HG02798 (cell line): Measurements from ENCODE around the gene SLIT3.

Experiments used
- ATAC-seq: cut with Tn5 transposase; IDR thresholded peaks from one replicate; pipeline ENCODE4 v1.9.1; 2021; ENCODE audit warnings: mild to moderate bottlenecking; ENCODE audit not compliant: unreplicated experiment, poor library complexity

The SLIT3 gene

GRCh38 chr5:168858371-168858770 is 442.6 kb downstream of the SLIT3 start:
- no peak for ATAC-seq

- ATAC-seq, result no peak
Measured at GRCh38 chr5:168853972-168854371, 447.0 kb downstream of the SLIT3 start.

DNA sequence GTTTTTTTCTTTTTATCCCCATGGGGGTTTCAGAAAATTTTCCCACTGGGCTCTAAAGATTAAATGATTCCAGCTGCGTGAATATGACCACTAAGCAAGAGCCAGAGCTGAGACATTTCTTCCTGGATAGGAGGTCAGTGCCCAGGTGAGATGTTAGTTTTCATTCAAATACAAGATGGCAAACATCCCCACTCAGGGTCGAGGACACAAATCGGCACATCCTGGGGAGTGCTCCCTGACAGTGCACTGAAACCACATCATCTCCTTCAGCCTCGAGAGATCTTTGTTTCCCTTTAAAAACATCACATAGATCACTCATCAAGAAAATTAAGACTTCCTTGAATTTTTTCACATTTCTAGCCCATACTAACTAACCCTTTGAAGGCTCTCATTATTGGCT is 448.6 kb downstream of the SLIT3 start:
- ATAC-seq, result no peak

GRCh38 chr5:168851902-168852321 is 449.0 kb downstream of the SLIT3 start:
- ATAC-seq, result peak; percentile 59

DNA sequence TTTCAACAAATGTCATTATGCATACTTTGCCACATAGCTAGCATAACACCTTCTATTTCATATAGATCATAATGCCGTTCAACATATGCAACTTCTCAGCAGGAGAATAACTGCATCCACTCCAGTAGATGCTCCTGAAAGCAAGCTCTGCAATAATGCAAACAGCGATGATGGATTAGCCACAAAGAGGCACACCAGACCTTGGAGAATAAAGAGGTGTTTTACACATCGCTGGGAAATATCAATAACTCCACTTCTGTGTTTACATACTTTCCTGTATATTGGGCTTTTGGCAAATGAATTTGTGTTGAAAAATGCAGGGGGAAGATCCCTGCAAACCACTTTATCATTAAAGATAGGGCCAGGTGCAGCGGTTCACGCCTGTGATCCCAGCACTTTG is 450.3 kb downstream of the SLIT3 start:
- ATAC-seq, result no peak

- no peak for ATAC-seq
Measured at GRCh38 chr5:168848569-168848968, 452.4 kb downstream of the SLIT3 start.

DNA sequence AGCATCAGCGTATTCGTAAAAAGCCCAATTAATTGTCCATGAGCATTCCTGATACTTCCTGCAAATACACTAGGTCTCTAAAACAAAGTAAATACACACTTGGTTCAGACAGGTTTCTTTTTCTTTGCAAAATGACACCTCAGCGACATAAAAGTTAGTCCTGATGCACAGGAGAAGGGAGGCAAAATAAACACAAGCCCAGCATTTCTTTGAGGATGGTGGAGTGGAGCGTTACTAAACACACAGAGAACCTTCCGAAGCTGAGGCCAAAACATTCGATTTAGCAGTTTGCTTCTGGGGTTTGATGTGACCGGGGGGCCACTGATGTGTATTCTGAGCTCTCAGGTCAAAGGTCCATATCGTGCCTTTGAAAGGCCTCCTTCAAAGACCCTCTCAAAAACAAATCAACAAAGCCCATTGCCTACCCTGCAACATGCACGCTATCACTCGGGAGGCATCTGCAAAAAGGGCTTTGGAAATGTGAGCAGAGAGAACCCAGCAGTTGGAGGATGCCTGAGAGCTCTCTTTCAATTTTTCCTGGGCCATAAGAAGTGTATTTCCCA is 453.3 kb downstream of the SLIT3 start:
- no peak for ATAC-seq

DNA sequence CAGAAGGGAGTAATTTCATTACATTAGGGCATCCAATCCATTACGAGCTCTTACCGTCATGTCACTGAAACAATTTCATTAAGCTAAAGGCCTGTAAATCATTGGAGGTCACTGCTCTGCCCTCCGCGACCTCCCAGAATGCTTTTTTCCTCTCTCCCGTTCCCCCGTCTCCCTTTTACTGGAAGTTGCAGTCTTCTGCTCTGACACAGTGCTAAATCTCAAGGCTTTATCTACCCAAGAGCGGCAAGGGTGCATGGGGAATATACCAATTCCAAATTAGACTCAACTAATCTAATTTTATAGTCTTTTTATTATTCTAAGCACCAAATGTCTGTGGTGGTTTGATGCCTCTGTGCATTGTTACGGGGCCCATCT is 456.0 kb downstream of the SLIT3 start:
- ATAC-seq, result no peak

GRCh38 chr5:168844016-168844921 is 456.7 kb downstream of the SLIT3 start:
- ATAC-seq, result no peak

DNA sequence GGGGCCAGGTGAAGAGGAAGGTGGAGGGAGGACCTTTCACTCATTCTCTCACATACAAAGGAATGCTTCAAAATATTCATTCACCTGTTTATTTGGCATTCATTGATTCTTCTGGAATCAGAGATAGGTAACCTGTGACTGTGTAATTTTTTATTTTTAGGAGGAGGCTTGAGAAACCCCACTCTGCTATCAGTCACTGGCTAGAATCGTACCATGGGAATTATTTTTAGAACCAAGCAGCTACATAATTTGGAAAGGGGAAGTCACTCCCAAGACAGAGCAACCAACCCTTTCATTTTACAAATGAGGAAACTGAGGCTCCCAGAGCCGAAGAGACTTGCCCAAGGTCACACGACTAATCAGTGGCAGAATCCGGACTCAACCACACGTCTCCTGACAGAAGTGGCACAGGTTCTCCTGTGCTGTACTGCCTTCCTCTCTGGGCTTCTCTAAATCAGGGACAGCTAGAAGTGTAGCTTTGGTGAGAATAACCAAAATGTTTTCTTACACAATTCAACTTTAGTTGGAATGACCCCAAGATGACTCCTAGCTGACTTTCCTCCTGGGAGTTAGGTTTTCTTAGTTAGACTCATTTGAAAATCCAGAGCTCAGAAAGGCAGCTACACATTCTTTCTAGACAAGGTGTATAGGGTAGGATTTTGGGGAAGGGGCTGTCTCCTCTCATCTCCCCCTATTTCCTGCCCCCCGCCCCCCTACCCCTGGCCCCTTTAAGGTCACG is 457.5 kb downstream of the SLIT3 start:
- ATAC-seq, result no peak

- no peak for ATAC-seq
Measured at GRCh38 chr5:168842571-168843205, 458.3 kb downstream of the SLIT3 start.

- ATAC-seq, result no peak
Measured at GRCh38 chr5:168837852-168838251, 463.1 kb downstream of the SLIT3 start.

GRCh38 chr5:168836603-168837231 is 464.2 kb downstream of the SLIT3 start:
- ATAC-seq, result no peak

- ATAC-seq, result no peak
Measured at GRCh38 chr5:168833936-168834335, 467.0 kb downstream of the SLIT3 start.

GRCh38 chr5:168833383-168833782 is 467.6 kb downstream of the SLIT3 start:
- ATAC-seq, result no peak

DNA sequence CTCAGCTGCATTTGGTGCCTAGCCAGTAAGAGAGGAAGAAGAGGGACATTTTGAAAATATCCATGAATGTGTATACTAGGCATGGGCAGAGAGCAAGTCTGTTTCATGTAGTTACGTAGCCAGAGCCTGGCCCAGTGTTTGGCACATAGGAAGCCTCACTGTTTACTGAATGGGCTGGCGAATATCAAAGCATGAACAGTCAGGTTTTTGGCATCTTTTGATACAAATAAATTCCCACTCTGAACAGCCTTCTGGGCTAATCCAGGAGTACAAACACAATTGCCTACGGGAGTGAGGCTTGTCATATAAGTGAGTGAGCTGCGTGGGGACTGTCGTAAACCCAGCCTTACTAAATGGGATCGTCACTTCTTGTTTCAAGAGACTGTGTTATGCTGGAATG is 468.6 kb downstream of the SLIT3 start:
- ATAC-seq, result no peak

DNA sequence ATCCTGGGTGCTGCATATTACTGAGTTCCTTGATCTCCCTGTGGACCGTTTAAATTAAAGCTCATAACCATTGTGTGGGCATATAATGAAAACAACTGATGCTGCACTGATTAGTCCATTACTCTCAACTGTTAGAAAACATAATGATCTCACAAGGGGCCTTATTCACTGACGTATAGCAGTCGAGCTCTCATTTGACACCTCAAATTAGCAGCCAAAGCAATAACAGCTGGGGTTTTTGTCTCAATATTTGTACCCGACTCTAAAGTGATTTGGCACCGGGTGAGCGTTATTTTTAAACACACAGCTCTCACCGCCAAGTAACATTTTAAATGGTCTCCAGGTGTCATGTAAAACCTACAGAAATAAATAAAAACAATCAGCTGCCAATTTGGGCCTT is 469.6 kb downstream of the SLIT3 start:
- no peak for ATAC-seq

GRCh38 chr5:168830833-168831232 is 470.1 kb downstream of the SLIT3 start:
- no peak for ATAC-seq

DNA sequence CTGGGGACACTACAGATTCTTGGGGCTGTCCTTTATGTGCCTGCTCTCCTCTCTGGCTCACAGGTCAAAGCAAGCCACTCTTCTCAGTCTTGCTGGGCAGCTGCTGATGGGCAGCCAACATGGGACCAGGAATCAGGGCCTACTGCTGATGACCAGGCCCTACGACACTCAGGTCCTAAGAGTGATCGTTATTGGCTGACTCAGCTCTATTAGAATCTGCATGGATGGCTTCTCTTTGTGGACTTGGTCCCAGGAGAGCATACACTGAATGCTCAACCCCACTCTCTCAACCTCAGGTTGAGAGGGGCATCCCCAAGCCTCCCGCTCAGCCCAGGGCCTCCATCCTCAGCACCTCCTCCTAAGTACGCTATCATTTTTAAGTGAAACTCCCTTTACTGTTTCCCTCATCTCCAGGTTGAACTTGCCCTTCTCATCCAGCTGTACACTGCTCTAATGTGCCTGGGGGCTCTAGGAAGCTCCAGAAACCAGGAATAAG is 471.0 kb downstream of the SLIT3 start:
- ATAC-seq, result no peak

- no peak for ATAC-seq
Measured at GRCh38 chr5:168829044-168829443, 471.9 kb downstream of the SLIT3 start.
